ENCODE data around the gene EIF2B1. TPM values are rescaled to one million over a fixed set of nuclear protein-coding genes. Genes with fewer than 3 reads are reported as not detected.

EIF2B1 gene
- total RNA-seq, 1 experiment from 2014 or later, result 41.7 TPM

DNA sequence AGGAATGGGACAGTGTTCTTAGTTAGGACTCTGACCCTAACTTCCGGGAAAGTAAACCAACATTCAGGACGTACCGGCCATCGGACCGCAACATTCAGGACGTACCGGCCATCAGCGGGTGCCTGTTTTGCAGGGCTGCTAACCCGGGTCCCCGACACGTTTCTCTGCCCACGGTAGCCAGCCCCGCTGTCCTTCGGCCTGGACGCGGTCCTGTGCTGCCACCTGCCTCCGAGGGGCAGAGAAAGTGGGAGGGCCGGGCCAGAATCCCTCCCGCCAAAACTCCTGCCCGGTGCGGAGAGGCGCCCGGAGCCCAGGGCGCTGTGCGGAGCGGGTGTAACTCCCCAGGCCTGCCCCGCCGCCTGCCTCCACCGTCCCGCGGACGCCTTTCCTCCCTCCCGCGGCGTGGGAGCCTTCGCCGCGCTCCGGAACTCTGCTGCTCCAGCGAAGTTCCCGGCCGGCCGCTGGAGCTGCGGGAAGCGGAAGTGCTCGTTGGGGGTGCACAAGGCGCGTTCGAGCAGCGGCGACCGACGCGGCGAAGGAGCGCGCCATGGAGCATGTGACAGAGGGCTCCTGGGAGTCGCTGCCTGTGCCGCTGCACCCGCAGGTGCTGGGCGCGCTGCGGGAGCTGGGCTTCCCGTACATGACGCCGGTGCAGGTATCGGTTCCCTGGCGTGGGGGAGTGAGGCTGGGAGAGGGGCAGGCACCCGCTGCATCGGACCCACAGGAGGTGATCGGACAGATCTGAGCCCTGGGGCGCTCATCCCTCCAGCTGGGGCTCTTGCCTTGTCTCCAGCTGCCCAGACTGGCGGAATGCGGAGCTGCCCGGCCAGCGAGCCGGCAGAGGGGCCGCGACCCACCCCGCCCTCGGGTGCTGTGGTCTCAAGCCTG lies 31.6 kb downstream of the EIF2B1 start, which contains the start of gene DDX55 (continued):
- TF ChIP-seq EZH2phosphoT487 (IDR thresholded peaks at IDR 0.05; ENCODE audit: borderline replicate concordance) (no peak), ELF1 (IDR thresholded peaks at IDR 0.05; ENCODE audit: borderline replicate concordance, low read depth) (peak; percentile 68; the same call in 1 of the 2 replicates), POLR2AphosphoS5 (IDR thresholded peaks at IDR 0.05; ENCODE audit: low read depth, low read length) (peak; percentile 94)
- TF ChIP-seq, protein P1, sequence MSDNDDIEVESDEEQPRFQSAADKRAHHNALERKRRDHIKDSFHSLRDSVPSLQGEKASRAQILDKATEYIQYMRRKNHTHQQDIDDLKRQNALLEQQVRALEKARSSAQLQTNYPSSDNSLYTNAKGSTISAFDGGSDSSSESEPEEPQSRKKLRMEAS (IDR thresholded peaks at IDR 0.05), result peak; percentile 99

DNA sequence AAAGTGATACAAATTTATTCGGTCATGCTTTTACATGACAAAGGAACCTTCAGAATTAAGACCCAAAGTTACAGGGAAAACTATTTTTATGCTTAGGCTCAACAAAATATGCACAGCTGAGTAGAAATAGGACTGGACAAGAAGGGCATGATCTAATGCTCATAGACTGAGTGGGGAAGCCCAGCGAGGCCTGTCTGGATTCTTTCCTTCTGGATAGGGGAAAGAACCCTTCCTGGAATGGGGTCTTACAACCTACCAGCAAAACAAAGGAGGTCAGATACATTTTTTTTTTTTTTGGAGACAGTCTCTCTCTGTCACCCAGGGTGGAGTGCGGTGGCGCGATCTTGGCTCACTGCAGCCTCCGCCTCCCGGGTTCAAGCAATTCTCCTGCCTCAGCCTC lies 33.8 kb downstream of the EIF2B1 start:
- no peak overlapping the region for H2AFZ ChIP-seq (ENCODE audit: low read depth, low read length, poor library complexity, severe bottlenecking)
- TF ChIP-seq POLR2AphosphoS5 (IDR thresholded peaks at IDR 0.05; ENCODE audit: low read depth, low read length) (no peak), EZH2 (IDR thresholded peaks at IDR 0.05) (no peak), RAD21 (IDR thresholded peaks at IDR 0.05; ENCODE audit: low read depth) (no peak), EZH2phosphoT487 (IDR thresholded peaks at IDR 0.05; ENCODE audit: borderline replicate concordance) (no peak), ZNF274 (IDR thresholded peaks at IDR 0.05; ENCODE audit: low read depth, low read length) (no peak)
- TF ChIP-seq, protein P2, sequence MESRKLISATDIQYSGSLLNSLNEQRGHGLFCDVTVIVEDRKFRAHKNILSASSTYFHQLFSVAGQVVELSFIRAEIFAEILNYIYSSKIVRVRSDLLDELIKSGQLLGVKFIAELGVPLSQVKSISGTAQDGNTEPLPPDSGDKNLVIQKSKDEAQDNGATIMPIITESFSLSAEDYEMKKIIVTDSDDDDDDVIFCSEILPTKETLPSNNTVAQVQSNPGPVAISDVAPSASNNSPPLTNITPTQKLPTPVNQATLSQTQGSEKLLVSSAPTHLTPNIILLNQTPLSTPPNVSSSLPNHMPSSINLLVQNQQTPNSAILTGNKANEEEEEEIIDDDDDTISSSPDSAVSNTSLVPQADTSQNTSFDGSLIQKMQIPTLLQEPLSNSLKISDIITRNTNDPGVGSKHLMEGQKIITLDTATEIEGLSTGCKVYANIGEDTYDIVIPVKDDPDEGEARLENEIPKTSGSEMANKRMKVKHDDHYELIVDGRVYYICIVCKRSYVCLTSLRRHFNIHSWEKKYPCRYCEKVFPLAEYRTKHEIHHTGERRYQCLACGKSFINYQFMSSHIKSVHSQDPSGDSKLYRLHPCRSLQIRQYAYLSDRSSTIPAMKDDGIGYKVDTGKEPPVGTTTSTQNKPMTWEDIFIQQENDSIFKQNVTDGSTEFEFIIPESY (IDR thresholded peaks at IDR 0.05; ENCODE audit: extremely low read depth, insufficient replicate concordance, low read length), result no peak
- TF ChIP-seq, protein P3, sequence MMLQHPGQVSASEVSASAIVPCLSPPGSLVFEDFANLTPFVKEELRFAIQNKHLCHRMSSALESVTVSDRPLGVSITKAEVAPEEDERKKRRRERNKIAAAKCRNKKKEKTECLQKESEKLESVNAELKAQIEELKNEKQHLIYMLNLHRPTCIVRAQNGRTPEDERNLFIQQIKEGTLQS (IDR thresholded peaks at IDR 0.05), result no peak
- TF ChIP-seq, protein P4, sequence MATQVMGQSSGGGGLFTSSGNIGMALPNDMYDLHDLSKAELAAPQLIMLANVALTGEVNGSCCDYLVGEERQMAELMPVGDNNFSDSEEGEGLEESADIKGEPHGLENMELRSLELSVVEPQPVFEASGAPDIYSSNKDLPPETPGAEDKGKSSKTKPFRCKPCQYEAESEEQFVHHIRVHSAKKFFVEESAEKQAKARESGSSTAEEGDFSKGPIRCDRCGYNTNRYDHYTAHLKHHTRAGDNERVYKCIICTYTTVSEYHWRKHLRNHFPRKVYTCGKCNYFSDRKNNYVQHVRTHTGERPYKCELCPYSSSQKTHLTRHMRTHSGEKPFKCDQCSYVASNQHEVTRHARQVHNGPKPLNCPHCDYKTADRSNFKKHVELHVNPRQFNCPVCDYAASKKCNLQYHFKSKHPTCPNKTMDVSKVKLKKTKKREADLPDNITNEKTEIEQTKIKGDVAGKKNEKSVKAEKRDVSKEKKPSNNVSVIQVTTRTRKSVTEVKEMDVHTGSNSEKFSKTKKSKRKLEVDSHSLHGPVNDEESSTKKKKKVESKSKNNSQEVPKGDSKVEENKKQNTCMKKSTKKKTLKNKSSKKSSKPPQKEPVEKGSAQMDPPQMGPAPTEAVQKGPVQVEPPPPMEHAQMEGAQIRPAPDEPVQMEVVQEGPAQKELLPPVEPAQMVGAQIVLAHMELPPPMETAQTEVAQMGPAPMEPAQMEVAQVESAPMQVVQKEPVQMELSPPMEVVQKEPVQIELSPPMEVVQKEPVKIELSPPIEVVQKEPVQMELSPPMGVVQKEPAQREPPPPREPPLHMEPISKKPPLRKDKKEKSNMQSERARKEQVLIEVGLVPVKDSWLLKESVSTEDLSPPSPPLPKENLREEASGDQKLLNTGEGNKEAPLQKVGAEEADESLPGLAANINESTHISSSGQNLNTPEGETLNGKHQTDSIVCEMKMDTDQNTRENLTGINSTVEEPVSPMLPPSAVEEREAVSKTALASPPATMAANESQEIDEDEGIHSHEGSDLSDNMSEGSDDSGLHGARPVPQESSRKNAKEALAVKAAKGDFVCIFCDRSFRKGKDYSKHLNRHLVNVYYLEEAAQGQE (IDR thresholded peaks at IDR 0.05; ENCODE audit: low read depth), result no peak
- POLR2A ChIA-PET, result no interaction called here
- RAD21 ChIA-PET (ENCODE audit: low non-redundant PET in 1 of 2, low total read pairs in 2 of 2, uncharacterized antibody in 2 of 2, unreplicated experiment in 2 of 2), result no interaction called here
- no TSS peak for BruUV-seq (replicated peaks)
- H4K20me1 ChIP-seq (ENCODE audit: insufficient read depth), result no peaks in the 10 kb centered on the region
- peaks cover 22 to 32% of the 10 kb centered on the region in 2 experiments for H3K36me3 ChIP-seq (ENCODE audit: control insufficient read depth in 1 of 2, insufficient read depth in 2 of 2, low read length in 2 of 2)
- CTCF ChIA-PET, result no interaction called here
- H3K9me2 ChIP-seq (ENCODE audit: insufficient read depth), result no peaks in the 10 kb centered on the region
- H3K79me2 ChIP-seq (ENCODE audit: insufficient read depth, low read length), result peaks cover 56% of the 10 kb centered on the region
- H3K27ac ChIP-seq (ENCODE audit: low read depth, low read length), result no peak overlapping the region
- DNase-seq (ENCODE audit: low read depth, low spot score) (no peak), ATAC-seq (no peak)
- no peak overlapping the region for H3K4me2 ChIP-seq (ENCODE audit: low read length)
- intact Hi-C loops (cut with micrococcal nuclease), result loop anchor here (5.0 kb wide), 1 partner anchor 627 kb away; no protein-coding TSS in a partner anchor
- no peaks in the 10 kb centered on the region for H3K9me3 ChIP-seq (ENCODE audit: control insufficient read depth in 1 of 2, insufficient read depth in 1 of 2, low read depth in 1 of 2, low read length in 2 of 2)
- no peaks in the 10 kb centered on the region for H3K27me3 ChIP-seq (ENCODE audit: insufficient read depth, low read length)
- no peak overlapping the region for H3K9ac ChIP-seq (ENCODE audit: low read length)
- H3K4me1 ChIP-seq (ENCODE audit: control insufficient read depth in 1 of 2, insufficient read depth in 2 of 2, low read length in 2 of 2), result peaks cover 2 to 13% of the 10 kb centered on the region in 2 experiments; a peak in 3 of 4 replicates
- H3K4me3 ChIP-seq (replicated peaks in 1 of 2; ENCODE audit: low read depth in 1 of 2, low read length in 2 of 2), result no peak overlapping the region

All from HCT116 (cell line).